Measurements from ENCODE around the gene IL21. TPM values are rescaled to one million over a fixed set of nuclear protein-coding genes. Genes with fewer than 3 reads are reported as not detected.

IL21 gene
- total and polyA plus RNA-seq, 2 of the 13 experiments (the other 11 are each of a cell fraction or from before 2014, with no cell fraction given), result not detected

GRCh38 chr4:122665161-122665929 is 44.5 kb upstream of the IL21 start:
- Histone ChIP-seq H4K20me1 (ENCODE audit: insufficient read depth, low read length) (no peaks in the 10 kb centered on the region), H3K9me3 (ENCODE audit: low read length) (no peaks in the 10 kb centered on the region), H3K79me2 (ENCODE audit: insufficient read depth, low read length) (no peaks in the 10 kb centered on the region), H3K27ac (ENCODE audit: extremely low read length, insufficient read depth, low read length) (no peak overlapping the region), H2AFZ (ENCODE audit: low read length) (no peak overlapping the region), H3K4me1 (ENCODE audit: insufficient read depth, low read length) (no peaks in the 10 kb centered on the region), H3K36me3 (replicated peaks in 1 of 2; ENCODE audit: control insufficient read depth in 1 of 2, insufficient read depth in 2 of 2, low read length in 2 of 2) (no peaks in the 10 kb centered on the region), H3K4me2 (ENCODE audit: low read depth, low read length) (no peak overlapping the region), H3K4me3 (replicated peaks in 1 of 3; ENCODE audit: insufficient read depth in 1 of 3, low read depth in 2 of 3, low read length in 3 of 3) (no peak overlapping the region), H3K27me3 (ENCODE audit: control insufficient read depth in 1 of 2, insufficient read depth in 2 of 2, low read length in 2 of 2) (peaks cover 1 to 15% of the 10 kb centered on the region in 2 experiments; a peak in 3 of 5 replicates), H3K9ac (ENCODE audit: insufficient read depth, low read depth, low read length) (no peak overlapping the region)
- 16% methylated on average over 5 of the region's 5 CpGs for WGBS (ENCODE audit: low lambda C conversion rate)
- ATAC-seq, result no peak
- ChIA-PET CTCF (ENCODE audit: low intra/inter-chr PET ratio, low total read pairs) (no interaction called here), POLR2A (no interaction called here)
- in situ Hi-C loops (cut with HindIII; ENCODE audit: extremely low pct_ligation_motif_present, low pct_unique_long_range_greater_than_20kb), result no loop called here
- BruUV-seq (replicated peaks), result no TSS peak
- no peak for DNase-seq (ENCODE audit: low spot score)
- no peak for FAIRE-seq
- TF ChIP-seq ATF6 (CRISPR knock-in tag; conservative IDR thresholded peaks at IDR 0.05) (no peak), ZNF12 (CRISPR knock-in tag; IDR thresholded peaks at IDR 0.05) (no peak), NCOR1 (IDR thresholded peaks at IDR 0.05; ENCODE audit: borderline replicate concordance, low read length) (no peak), NCOA1 (CRISPR knock-in tag; IDR thresholded peaks at IDR 0.05) (no peak), ZNF530 (CRISPR knock-in tag; IDR thresholded peaks at IDR 0.05; ENCODE audit: low read depth) (no peak), TFAP4 (IDR thresholded peaks at IDR 0.05; ENCODE audit: borderline replicate concordance, low read depth) (no peak), ZNF367 (CRISPR knock-in tag; IDR thresholded peaks at IDR 0.05; ENCODE audit: borderline replicate concordance) (no peak), FLYWCH1 (CRISPR knock-in tag; IDR thresholded peaks at IDR 0.05) (no peak), CC2D1A (CRISPR knock-in tag; IDR thresholded peaks at IDR 0.05) (no peak), ATAD3A (CRISPR knock-in tag; IDR thresholded peaks at IDR 0.05) (no peak), KLF11 (CRISPR knock-in tag; IDR thresholded peaks at IDR 0.05) (no peak), ZNF83 (CRISPR knock-in tag; IDR thresholded peaks at IDR 0.05; ENCODE audit: borderline replicate concordance) (no peak), ZBTB1 (CRISPR knock-in tag; IDR thresholded peaks at IDR 0.05; ENCODE audit: borderline replicate concordance) (no peak), NFYC (CRISPR knock-in tag; IDR thresholded peaks at IDR 0.05) (no peak), ZNF44 (CRISPR knock-in tag; IDR thresholded peaks at IDR 0.05) (no peak)
- intact Hi-C loops (cut with micrococcal nuclease; ENCODE audit: unreplicated experiment), result no loop called here
